ENCODE data around the gene GFER.
A peak's percentile ranks its signal among the peaks of the same experiment; 100 is the strongest.

The GFER gene

DNA sequence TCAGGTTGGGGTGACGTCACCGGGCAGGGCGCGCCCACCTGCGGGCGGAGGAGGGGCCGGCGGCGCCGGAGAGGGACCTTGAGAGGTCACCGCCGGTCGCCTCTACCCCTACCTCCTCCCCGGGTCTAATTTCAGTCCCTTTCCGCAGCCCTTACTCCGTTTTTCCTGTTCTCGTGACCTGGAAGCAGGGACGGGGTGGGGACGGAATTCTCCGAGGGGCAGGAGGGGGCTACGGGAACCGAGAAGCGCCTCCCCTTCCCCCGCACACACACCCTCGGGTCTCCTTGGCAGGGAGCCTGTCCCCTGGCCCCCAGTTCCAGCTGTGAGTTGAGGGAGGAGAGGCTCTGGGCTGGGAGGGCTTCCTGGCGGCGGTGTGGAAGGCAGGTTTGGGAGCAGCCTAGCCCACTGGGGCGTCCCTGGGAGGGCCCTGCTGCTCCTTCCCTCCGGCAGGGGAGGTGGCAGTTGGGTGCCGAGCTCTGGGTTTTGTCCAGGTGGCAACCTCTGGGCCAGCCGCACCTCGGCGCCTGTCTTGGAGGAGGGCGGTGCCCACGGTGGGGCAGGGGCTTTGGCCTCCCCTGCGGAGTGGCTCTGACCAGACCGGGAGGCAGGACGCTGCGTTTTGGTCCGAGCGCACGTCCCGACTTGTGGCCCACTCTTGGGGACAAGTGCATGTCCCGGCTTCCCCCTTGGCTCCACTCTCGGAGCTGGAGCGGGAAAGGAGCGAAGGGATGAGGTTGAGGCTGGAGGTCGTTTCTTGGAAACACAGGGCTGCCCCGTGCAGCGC is 6.5 kb downstream of the GFER start:
- no peak for DNase-seq (ENCODE audit: low spot score)

DNA sequence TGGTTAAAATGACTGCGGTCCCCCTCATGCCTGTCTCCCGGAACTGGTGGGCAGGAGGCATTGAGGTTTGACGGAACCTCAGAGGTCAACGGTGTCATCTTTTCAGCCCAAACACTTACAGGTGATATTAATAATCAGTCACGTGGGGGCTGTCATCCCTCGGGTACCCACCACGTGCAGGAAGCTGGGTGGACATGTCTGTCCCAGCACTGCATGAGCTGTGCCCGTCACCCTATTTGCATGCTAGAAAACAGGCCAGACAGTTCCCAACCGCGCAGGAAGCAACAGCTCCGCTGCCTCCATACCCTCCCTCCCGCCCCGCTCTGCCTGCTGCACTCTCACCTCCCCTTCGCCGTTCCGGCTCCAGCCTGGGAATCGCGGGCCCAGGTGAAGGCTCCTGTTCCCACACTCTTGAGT is 7.2 kb downstream of the GFER start:
- DNase-seq (ENCODE audit: low spot score) = peak; percentile 31

- no peak for DNase-seq (ENCODE audit: low spot score)
Observed at GRCh38 chr16:1991588-1991947, 7.6 kb downstream of the GFER start.

GRCh38 chr16:1991948-1992703 is 8.1 kb downstream of the GFER start:
- peak; percentile 87 for DNase-seq (ENCODE audit: low spot score)

GRCh38 chr16:1992704-1993317 is 8.8 kb downstream of the GFER start:
- no peak for DNase-seq (ENCODE audit: low spot score)

GRCh38 chr16:1993731-1994131 is 9.7 kb downstream of the GFER start:
- DNase-seq (ENCODE audit: low spot score) = peak; percentile 90

- DNase-seq (ENCODE audit: low spot score) = no peak
Observed at GRCh38 chr16:1997494-1998359, 13.7 kb downstream of the GFER start.

GRCh38 chr16:1998360-1998835 is 14.4 kb downstream of the GFER start:
- DNase-seq (ENCODE audit: low spot score) = no peak

- DNase-seq (ENCODE audit: low spot score) = no peak
Observed at GRCh38 chr16:1998852-1999801, 15.1 kb downstream of the GFER start.

DNA sequence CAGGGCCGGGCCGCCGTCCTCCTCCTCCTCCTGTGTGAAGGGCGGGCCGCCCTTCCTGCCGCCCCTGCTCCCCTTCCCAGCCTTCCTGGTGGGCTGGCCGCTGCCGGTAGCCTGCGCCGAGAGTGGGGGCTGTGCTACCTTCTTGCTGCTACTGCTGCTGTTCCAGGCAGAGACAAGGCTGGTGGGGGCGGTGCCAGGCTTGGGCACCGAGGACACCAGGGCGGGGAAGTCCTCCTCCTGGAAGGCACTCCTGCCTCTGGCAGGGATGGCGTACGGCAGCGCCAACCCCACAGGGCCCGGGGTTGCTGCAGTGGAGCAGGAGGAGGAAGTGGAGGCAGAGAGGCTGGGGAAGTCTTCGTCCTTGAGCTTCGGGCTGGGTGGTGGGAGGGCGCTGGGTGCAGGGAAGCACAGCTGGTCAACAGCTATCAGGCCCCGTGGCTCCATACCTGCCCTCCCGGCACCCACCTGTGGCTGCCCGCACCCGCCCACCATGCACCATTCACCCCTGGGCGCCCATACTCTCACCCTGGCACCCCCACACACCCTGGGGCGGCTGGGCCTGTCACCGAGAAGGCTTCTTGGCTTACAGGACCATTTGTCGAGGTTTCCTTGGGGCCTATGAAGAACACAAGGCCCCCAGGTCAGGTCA is 16.0 kb downstream of the GFER start:
- DNase-seq (ENCODE audit: low spot score) = no peak

DNA sequence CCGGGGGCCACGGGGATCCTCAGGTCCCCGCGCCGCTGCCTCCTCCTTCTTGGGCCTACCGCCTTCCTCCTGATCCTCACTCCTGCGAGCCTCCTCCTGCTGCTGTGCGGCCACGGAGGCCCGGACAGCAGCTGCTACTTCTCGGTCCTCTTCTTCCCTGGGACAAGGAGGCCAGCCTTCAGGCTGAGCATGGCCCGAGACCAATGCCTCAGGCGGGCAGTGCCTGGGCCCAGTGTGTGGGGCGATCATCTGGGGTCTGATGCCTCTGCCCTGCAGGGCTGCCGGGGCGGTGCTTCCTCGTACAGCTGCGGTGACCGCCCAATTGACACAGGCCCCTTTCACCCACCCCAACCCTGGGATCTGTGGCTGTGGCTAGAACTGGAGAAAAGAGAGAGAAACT is 17.0 kb downstream of the GFER start:
- no peak for DNase-seq (ENCODE audit: low spot score)

DNA sequence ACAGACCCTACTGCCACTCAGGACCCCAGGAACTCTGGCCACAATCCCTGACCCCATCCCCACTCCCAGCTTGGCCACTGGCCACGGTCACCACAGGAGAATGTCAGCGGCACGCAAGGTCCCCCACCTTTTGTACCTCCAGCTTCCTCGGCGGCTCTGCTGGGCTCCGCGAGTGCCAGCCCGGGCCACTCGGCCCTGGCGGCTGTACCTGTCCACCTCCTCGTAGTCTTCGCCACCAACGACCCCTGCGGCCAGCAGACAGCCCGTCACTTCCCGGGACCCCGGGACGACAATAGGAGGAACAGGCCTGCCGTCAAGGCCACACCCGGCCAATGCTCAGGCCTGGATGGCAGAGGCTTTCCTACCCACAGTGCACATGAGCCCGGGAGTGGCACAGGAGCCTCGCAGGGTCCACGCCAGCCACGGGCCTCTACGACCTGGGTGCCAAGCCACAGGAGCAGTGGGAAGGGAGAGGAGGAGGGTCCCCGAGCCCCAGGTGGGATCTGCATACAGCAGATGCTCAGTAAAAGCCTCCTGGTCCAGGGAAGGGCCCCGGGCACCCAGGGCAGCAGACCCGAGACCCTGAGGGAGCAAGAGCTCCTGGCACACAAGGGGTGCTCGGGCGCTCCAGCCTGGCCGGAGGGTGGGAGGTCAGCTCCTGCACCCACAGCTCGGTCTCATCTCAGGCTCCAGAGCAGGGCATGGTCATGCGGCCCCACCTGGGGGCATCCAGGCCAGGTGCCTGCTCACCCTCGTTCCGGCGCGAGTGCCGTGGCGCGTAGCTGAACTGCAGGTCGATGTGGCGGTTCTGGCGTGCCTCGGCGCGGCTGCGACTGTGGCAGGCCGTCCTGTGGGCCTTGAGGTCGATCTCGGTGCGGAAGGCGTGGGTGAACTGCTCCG is 17.7 kb downstream of the GFER start:
- DNase-seq (ENCODE audit: low spot score) = no peak

DNA sequence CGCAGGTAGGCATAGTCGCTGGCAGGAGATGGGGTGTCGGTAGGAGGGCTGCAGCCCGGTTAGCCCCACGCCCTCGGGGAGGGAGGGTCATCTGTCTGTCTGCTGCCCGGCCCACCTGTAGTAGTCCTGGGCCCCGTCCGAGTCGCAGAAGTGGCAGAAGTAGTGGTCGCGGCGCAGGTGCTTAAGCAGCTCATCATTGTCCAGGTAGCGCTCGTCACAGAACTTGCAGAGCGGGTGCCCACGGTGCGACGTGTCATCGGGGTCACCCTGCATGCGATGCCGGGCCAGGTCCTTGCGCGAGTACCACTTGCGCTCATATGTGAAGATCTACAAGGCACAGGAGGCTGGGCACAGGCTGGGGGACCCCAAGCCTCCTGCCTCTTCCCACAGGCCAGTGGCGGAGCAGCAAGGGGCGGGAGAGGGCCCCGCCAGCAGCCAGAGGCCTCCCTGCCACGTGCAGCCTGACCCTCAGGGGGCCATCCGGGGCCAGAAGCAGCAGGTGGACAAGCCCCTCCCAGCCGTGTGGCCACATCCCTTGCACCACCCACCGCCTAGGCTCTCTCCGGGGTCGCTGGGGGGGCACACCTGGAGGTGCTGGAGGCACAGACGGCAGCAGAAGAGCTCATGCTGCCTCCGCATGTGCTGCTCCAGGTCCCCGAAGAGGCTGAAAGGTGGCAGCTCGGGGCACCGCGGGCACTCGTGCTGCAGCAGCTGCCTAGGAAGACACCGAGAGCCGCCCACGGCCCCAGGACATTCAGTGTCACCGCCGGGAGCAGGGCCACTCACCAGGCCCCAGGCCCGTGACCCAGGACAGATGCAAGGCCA is 18.6 kb downstream of the GFER start:
- DNase-seq (ENCODE audit: low spot score) = no peak

- DNase-seq (ENCODE audit: low spot score) = no peak
Observed at GRCh38 chr16:2003231-2003826, 19.3 kb downstream of the GFER start.

DNA sequence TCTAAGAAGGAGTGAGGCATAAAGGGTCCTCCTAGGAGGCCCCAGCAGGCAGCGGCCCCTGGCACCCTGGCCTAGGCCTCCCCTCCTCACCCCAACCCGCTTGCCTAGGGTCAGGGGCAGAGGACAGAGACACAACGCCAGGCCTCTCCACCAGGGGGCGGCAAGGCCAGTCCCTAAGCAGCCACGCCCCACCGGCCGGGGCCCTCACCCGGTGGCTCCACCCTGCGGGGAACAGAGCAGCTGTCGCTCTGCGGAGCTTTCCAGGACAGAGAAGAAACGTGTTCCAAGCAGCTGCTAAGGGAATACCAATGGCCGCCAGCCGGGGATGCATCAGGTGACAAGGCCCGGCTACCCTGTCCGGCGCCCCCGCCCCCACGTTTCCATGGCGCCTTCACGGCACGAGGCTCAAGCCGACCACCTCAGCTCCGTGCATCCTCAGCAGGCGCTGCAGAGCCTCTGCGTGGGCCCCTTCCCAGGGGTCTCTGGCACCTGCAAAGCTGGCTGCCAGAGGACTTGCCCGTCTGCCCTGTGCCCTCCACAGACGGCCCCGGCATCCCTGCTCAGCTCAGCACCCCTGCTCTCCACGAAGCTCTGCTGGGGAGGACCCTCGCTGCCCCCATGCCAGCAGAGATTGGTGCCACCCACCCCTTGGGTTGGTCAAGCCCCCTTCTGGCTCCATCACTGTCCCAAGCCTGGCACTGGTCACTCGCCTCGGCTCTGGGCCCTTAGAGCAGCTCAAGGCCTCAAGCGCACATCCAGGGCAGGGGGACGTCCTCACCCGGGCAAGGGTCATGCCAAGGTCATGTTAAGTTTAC is 20.0 kb downstream of the GFER start:
- DNase-seq (ENCODE audit: low spot score) = peak; percentile 89

- DNase-seq (ENCODE audit: low spot score) = no peak
Observed at GRCh38 chr16:2004795-2005517, 21.0 kb downstream of the GFER start.

Measured in kidney tubule cell (primary cell).